Measurements from ENCODE around the gene PRUNE1. TPM values are rescaled to one million over a fixed set of nuclear protein-coding genes. Genes with fewer than 3 reads are reported as not detected.

The PRUNE1 gene
- total and polyA plus RNA-seq, 4 donors: 6.1 to 10.6 (median 9.4) TPM

- Histone ChIP-seq H3K27ac (ENCODE audit: low read depth in 1 of 2, low read length in 2 of 2) (peak overlapping the region; percentile 57 to 69), H3K9me3 (ENCODE audit: control insufficient read depth in 4 of 4, low read length in 3 of 4) (no peaks in the 10 kb centered on the region), H3K27me3 (ENCODE audit: control insufficient read depth in 4 of 4, insufficient read depth in 4 of 4, low read length in 3 of 4) (no peaks in the 10 kb centered on the region), H3K4me3 (ENCODE audit: low read depth in 1 of 3, low read length in 3 of 3) (peak overlapping the region in 2 of 3 donors; percentile 34 to 42), H3K36me3 (ENCODE audit: control insufficient read depth in 4 of 4, insufficient read depth in 3 of 4, low read depth in 1 of 4, low read length in 3 of 4) (no peaks in the 10 kb centered on the region), H3K4me1 (ENCODE audit: control insufficient read depth in 4 of 4, insufficient read depth in 4 of 4, low read length in 3 of 4) (peaks cover 22 to 63% (median 52%) of the 10 kb centered on the region in 4 donors), H3K9ac (ENCODE audit: low read depth in 1 of 2, low read length in 2 of 2) (peak overlapping the region; percentile 2 to 26)
- peak; percentile 94 for DNase-seq (ENCODE audit: low spot score)
- peak; percentile 92 to 95 for TF ChIP-seq RAD21 (IDR thresholded peaks at IDR 0.05)
- peak in 1 of 2 donors; percentile 43 for TF ChIP-seq HNF4A (conservative IDR thresholded peaks at IDR 0.05)
- peak; percentile 21 for TF ChIP-seq SP1 (IDR thresholded peaks at IDR 0.05)
- TF ChIP-seq FOXA1 (IDR thresholded peaks at IDR 0.05): no peak
- TF ChIP-seq HNF4G (IDR thresholded peaks at IDR 0.05): no peak
- peak; percentile 99 for TF ChIP-seq CTCF (IDR thresholded peaks at IDR 0.05; ENCODE audit: low read depth, low read length, missing input control)
- TF ChIP-seq JUND (IDR thresholded peaks at IDR 0.05): no peak
- TF ChIP-seq NR2F2 (IDR thresholded peaks at IDR 0.05): peak; percentile 11
- peak in 1 of 2 donors; percentile 47 for TF ChIP-seq RXRA (IDR thresholded peaks at IDR 0.05)
- peak; percentile 31 for TF ChIP-seq YY1 (IDR thresholded peaks at IDR 0.05)
- no peak for TF ChIP-seq EGR1 (IDR thresholded peaks at IDR 0.05; ENCODE audit: low read depth in 2 of 2)
- TF ChIP-seq MAX (IDR thresholded peaks at IDR 0.05): no peak
- TF ChIP-seq TAF1 (conservative IDR thresholded peaks at IDR 0.05): no peak
- WGBS: 13% methylated on average over 23 of the region's 23 CpGs
Measured at GRCh38 chr1:150979092-150980056, 28.9 kb upstream of the PRUNE1 start.

GRCh38 chr1:150981177-150981804, 27.0 kb upstream of the PRUNE1 start:
- peaks cover 22 to 56% (median 49%) of the 10 kb centered on the region in 4 donors for H3K4me1 ChIP-seq (ENCODE audit: control insufficient read depth in 4 of 4, insufficient read depth in 4 of 4, low read length in 3 of 4)
- whole genome bisulfite sequencing: 58% methylated on average over 6 of the region's 6 CpGs
- peak overlapping the region; percentile 51 to 63 for H3K27ac ChIP-seq (ENCODE audit: low read depth in 1 of 2, low read length in 2 of 2)
- TF ChIP-seq HNF4A (conservative IDR thresholded peaks at IDR 0.05): no peak
- TF ChIP-seq EGR1 (IDR thresholded peaks at IDR 0.05; ENCODE audit: low read depth in 2 of 2): no peak
- TF ChIP-seq ZBTB33 (IDR thresholded peaks at IDR 0.05): no peak
- TF ChIP-seq ATF3 (IDR thresholded peaks at IDR 0.05): peak; percentile 62
- no peak for TF ChIP-seq RXRA (IDR thresholded peaks at IDR 0.05)
- no peak for TF ChIP-seq SP1 (IDR thresholded peaks at IDR 0.05)
- TF ChIP-seq JUND (IDR thresholded peaks at IDR 0.05): no peak
- TF ChIP-seq YY1 (IDR thresholded peaks at IDR 0.05): no peak
- H3K27me3 ChIP-seq (ENCODE audit: control insufficient read depth in 4 of 4, insufficient read depth in 4 of 4, low read length in 3 of 4): no peaks in the 10 kb centered on the region
- peaks cover 0 to 4% (median 3%) of the 10 kb centered on the region in 4 donors for H3K36me3 ChIP-seq (ENCODE audit: control insufficient read depth in 4 of 4, insufficient read depth in 3 of 4, low read depth in 1 of 4, low read length in 3 of 4)
- no peaks in the 10 kb centered on the region for H3K9me3 ChIP-seq (ENCODE audit: control insufficient read depth in 4 of 4, low read length in 3 of 4)
- DNase-seq (ENCODE audit: low spot score): no peak
- H3K9ac ChIP-seq (ENCODE audit: low read depth in 1 of 2, low read length in 2 of 2): no peak overlapping the region
- H3K4me3 ChIP-seq (ENCODE audit: low read depth in 1 of 3, low read length in 3 of 3): no peak overlapping the region

Measured in liver (tissue), 9 donors.